Islet of Langerhans (tissue), 1 donor: ENCODE data around the gene ZNF444.

Experiments
- FAIRE-seq: peaks from one replicate; lab custom pipeline; 2011; peaks lifted over from hg19 to GRCh38; lab: Jason Lieb, UNC

The ZNF444 gene

DNA sequence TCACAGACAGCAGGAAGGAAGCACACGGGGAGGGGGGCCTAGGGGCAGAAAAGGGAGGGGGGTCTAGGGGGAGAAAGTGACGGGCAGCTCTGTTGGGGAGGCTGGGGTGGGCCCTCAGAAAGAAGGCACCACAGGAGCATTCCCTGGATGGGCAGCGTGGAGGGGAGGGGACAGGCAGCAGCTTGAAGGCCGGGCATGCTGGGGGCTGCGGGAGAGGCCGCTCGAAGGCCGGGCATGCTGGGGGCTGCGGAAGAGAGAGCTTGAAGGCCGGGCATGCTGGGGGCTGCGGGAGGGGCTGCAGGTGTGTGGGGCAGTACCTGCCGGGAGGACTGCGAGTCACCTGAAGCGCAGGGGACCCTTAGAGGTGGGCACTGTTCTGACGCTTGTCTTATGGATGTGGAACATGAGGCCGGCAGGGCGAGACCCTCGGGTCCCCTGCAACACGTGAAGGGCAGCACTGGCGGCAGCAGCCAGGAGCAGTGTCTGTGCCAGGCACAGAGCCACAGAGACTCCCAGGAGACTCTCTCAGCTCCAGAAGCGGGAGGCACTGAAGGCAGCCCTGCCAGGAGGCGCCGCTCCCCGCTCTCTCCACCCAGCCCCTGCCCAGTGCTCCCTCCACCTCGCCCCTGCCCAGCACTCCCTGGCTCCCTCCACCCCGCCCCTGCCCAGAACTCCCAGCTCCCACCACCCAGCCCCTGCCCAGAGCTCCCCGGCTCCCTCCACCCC lies 33.3 kb upstream of the ZNF444 start:
- FAIRE-seq, result no peak

DNA sequence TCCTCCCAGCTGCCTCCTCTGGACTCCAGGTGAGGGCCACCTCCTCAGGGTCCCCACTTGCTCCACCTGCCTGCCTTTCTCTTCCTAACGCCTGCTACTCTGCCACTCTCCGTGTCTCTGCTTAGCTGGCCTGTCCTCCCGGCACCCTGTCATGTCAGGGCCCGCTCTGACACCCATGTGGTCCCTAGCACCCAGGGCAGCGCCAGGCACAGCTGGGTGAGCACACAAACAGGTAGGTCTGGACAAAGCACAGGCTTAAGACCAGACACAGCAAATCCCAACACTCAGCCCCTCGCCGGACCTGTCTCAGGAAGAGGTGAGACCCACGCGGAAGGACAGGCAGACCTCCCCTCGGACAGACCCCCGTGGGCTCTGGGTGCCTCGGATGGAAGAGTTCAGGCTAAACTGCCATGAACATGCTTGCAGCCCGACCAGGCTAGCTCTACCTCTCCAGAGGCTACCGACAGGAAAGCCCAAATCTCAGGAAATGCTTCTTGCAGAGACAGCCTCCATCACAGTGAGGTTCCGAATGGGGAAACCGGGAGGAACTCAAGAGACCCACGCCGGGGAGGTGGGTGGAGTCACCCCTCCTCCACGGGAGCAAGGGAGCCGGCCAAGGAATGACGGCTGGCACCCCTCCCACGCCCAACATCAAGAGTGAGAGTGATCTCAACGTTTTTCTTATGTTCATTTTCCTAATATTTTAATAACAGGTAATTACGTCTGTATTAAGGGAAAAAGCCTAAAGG lies 32.5 kb upstream of the ZNF444 start:
- FAIRE-seq, result no peak

DNA sequence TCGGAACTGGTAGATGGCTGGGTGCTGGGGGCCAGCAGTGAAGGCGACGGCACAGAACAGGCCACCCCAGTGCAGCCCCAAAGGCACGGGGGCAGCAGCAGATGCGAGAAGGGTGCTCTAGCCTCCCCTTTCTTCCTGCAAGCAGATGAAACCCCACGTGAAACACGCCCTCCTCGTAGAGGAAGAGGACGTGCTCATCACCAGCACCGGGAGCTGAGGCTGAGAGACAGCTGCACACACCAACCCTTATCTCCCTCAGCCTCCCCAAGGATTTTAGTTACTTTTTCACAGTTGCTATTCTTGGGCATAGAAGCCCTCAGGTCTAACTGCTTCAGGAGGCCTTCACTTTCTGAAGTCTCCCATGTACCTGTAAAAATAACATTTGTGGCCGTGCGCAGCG lies 31.9 kb upstream of the ZNF444 start:
- FAIRE-seq, result no peak

DNA sequence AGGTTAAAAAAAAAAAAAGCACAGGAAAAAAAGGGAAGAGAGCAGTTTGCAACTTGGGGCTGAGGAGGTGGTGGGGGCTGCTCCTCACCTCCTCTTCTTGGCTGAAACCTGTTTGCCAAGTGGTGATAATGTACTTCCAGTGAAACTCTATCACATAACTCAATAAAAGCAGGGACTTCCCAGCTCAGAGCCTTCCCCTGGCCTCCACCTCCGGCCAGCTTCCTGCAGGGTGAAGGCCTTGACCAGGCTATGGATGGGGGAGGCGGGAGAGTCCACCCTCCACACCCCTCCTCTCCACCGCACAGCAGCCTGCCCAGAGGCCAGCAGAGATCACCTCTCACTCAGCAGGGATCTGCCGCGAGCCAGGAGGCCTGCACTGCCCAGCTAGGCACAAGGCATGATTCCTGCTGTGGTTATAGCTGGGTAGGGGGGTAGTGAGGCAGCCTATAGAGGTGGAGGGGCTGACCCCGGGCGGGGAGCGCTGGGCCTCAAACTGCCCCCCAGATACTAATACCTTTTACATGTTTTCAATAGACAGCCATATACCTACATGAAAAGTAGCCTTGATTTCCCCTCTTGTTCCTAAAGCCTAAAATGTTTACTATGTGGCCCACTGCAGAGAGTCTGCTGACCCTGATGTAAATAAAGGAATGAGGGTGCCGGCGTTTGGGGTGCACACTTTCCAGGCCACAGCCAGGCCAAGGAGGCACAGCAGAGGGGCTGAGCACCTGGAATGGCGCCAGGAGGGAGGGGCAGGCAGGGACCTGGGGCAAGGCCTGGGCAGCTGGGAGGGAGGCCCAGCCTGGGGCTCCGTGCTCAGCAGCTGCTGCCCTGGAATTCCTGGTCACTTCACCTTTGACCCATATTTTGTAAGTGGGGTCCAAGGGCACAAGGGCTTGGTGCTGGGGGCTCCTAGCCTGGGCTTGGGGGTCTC lies 30.3 kb upstream of the ZNF444 start:
- no peak for FAIRE-seq

DNA sequence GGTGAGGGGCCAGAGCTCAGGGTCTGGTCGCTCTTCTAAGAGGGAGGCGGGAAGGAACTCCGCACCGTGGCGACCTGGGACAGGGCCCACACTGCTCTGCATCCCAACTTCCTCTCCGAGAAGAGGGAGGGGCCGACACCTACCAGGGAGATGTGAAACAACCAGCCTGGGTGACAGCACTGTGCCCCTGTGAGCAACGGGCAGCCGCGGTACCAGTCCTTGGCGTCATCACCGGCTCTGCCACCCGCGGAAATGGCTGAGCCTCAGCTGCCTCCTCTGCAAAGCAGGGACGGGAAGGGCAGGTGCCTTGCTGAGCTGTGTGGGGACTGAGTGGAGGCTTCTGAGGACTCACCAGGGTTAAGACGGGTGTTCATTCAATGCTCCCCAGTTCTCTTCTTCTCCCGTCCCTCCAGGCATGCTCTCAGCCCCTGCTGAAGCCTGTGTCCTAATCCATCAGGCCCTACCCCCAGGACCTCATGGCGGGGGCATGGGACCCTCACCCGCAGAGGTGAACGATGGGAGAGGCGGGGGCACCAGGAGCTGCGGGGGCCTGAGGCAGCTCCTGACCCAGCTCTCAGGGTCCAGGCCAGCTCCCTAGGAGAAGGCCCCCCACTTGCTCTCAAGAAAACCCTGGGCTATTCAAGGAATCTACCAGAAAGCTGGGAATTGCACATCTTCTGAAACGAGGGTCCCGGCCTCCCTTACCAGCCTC lies 29.3 kb upstream of the ZNF444 start:
- FAIRE-seq, result no peak

DNA sequence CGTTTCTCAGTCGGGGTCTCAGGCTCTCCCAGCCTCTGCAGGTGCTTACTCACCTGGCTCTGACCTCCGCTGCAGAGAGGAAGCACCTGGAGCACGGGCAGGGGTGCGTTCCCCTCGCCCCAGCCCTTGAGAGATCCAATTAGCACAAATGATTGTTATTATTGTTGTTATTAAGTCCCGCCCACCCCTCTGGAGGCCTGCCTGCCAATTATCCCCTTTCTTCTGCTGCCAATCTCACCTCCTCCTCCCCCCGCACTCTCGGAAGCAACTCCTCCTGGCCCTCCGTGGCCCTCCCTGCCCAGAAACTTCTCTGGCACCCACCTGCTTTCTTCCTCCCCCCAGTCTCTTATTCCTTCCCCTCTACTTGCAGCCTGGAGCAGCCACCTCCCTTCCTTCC lies 28.8 kb upstream of the ZNF444 start:
- FAIRE-seq, result no peak

DNA sequence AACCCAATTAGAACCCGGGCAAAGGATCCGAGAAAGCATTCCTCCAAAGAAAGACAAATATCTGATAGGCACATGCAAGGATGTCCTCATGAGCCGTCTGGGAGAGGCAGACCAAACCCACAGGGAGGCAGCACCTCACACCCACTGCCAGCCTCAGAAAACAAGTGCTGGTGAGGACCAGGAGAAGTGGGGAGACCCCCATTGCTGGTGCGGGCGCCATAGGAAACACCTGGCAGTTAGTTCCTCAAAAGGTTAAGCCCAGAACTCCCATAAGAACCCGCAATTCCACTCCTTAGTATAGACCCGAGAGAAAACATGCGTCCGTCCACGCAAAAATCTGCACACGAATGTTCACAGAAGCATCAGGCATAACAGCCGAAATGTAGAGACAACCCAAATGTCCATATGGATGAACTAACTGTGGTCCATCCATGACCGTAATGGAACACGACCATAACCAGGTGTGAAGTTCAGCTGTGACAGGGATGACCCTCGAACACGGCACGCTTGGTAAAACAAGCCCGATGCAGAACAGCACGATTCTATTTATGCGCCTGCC lies 27.9 kb upstream of the ZNF444 start:
- no peak for FAIRE-seq

DNA sequence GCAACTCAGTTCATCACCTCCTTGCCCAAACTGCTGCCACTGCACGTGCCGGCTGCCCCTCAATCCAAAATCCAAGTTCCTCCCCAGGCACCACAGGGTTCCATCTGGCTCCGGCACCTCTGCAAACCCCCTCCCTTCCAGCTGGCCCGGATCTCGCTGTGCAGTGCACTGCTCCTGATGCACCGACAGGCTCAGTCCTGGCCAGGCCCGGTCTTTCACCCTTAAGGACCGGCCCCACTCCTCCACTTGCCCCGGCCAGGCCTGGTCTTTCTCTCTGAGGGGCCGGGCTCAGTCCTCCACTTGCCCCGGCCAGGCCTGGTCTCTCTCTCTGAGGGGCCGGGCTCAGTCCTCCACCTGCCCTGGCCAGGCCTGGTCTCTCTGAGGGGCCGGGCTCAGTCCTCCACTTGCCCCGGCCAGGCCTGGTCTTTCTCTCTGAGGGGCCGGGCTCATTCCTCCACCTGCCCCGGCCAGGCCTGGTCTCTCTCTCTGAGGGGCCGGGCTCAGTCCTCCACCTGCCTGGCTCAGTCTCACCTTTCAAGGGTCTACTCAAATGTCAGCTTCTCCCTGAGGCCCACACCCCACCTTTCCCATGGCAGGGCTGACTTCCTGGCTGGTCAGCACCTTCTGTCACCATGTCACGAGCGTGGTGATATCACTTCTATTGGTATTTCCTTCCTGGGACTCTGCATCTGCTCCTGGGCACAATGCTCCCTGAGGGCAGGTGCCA lies 26.9 kb upstream of the ZNF444 start:
- FAIRE-seq, result no peak

DNA sequence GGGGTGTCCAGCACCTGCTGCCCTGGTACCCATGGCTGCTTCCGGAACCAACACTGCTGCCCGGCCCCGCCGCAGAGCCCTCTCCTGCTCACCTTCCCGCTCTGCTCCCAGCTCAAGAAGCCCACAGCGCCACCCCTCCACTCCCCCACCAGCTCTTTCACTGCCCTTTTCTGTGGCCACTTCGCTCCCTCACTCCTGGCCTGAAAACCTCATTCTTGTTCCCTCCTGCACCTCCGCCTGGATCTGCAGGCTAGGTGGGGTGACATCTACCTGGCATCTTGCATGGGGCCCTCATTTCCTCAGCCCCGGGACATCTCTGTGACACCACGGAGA lies 26.3 kb upstream of the ZNF444 start:
- no peak for FAIRE-seq

DNA sequence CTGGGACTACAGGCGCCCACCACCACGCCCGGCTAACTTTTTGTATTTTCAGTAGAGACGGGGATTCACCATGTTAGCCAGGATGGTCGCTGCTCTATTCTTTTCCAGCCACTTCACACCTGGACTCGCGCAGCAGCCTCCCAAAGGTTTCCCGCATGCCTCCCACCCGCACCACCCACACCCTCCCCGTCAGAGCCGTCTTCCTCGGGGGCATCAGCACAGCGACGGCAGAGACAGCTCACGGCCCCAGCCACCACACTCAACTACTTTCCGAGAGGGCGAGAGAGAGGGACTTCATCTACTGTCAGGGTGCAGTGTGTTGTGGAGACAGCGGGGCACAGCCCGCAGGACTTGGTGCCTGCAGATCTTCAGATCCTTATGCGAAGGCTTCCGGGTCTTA lies 25.6 kb upstream of the ZNF444 start:
- FAIRE-seq, result no peak

DNA sequence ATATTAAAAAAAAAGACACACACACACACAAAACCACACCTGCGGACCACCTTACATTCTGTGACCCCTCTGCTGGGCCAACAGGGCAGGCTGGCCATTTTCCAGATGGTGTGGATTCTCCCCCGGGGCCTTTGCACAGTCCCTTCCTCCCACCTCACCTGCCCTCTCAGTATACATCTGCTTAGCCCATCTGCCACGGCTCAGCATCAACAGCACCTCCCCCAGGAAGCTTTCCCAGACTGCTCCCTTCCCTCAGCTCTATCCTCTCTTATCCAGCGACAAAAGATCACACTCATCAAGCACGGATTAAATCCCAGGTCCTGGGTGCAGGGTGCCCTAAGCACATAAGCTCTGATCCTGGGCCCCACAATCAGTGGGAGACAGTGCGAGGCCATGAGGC lies 24.5 kb upstream of the ZNF444 start:
- FAIRE-seq, result no peak

DNA sequence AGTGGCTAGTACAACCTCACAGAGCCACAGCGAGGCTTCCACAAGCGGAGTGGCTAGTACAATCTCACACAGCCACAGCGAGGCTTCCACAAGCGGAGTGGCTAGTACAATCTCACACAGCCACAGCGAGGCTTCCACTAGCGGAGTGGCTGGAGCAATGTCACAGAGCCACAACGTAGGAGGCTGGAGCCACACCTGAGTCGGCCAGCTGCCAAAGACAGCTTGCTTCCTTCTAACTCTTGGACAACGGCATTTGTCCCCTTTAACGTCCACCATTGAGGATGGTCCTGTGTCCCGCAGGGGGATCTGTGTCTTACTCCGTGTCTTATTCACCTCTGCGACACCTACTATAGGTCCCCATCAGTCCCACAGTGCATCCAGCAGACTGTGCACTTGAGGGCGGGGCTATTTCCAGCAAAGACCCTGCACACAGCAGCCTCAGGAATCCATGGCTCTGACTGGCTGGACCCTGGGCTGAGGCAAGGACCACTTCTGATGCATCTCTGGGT lies 23.7 kb upstream of the ZNF444 start:
- no peak for FAIRE-seq

DNA sequence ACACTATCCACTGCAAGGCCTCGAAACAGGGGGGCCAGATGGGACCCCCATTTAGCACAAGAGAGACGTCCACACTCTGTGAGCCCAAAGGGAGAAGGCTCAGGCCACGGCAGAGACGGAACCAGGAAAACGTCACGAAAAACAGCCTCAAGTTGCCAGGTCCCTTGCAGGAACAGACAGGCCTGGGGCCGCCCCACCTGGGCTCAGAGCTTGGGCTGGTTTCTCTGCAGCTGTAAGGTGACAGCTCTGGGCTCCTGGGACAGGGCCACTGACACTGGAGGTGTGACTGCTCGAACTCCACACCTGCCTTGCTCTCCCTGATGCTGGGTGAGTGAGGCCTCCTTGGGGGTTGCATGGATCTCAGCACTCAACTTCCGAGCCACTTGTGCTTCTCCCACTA lies 23.2 kb upstream of the ZNF444 start:
- no peak for FAIRE-seq

DNA sequence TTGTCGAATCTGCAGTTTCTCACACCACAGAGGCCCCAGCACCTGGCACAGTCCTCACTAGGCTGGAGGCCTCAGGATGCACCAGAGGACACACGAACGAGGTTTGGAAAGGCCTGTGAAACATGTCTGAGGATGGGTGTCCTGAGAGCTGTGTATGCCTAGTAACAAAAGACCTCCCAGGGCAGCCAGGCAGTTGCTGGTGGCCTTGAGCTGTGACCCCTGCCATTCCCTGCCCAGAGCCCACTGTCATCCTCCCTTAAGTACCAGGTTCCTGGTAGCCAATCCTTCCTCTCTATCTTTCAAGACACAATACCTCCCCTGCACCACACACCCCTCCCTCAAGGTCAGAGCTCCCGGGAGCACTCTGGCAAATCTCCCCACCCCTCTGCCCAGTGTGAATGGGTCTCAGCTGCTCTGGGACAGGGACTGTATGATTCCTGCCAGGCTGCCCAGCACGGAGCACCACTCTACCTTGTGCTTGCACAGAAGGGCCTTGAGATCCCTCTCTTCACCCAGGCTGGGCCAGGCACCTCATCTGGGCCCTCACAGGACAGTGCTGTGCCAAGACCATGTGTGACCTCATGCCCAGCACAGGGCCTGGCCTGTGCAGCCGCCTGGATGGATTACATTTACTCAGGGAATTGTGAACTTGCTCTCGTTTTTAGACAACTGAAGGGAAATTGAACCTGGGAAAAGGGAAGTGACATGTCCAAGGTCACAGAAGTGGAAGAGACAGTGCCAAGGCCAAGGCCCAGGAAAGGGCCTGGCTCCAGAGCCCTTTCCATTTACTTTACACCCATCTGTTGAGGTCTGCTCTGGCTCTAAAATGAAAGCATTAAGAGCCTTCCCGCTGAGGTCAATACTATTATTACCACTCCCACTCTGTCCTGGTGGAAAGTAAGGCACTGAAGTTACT lies 22.2 kb upstream of the ZNF444 start:
- no peak for FAIRE-seq

DNA sequence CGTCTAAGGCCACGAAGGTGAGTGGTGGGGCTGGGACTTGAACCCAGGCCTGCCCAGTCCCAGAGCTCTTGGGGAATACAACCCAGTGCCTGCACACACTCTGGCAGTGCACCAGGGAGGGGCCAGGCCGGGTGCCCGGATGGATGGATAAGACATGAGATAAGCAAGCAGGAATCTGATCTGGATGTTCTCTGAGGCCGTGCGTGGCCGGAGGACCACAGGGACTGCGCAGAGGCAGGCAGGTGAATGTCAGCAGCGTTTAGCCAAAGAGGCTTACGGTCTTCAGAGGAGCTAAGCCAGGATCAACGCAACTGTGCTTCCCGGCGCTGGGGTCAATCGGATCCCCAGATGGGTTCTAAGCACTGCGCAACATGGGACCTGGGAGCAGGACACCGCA lies 21.5 kb upstream of the ZNF444 start:
- no peak for FAIRE-seq

DNA sequence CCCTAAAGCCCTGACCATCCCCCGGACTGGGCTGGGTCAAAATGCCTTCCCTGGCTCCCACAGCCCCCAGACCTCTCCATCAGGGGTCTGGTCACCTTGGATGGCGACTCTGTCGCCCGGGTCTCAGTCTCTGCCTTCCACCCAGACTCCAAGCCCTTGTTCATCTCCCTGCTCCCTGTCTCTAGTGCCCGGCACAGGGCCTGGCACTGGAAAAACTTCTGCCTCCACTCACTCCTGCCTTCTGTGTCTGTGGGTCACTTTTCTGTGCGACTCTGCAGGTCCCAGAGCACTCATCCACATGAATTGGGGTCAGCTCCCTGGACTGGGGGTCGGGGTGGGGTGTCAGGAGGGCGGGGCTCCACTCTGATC lies 21.1 kb upstream of the ZNF444 start:
- FAIRE-seq, result no peak

DNA sequence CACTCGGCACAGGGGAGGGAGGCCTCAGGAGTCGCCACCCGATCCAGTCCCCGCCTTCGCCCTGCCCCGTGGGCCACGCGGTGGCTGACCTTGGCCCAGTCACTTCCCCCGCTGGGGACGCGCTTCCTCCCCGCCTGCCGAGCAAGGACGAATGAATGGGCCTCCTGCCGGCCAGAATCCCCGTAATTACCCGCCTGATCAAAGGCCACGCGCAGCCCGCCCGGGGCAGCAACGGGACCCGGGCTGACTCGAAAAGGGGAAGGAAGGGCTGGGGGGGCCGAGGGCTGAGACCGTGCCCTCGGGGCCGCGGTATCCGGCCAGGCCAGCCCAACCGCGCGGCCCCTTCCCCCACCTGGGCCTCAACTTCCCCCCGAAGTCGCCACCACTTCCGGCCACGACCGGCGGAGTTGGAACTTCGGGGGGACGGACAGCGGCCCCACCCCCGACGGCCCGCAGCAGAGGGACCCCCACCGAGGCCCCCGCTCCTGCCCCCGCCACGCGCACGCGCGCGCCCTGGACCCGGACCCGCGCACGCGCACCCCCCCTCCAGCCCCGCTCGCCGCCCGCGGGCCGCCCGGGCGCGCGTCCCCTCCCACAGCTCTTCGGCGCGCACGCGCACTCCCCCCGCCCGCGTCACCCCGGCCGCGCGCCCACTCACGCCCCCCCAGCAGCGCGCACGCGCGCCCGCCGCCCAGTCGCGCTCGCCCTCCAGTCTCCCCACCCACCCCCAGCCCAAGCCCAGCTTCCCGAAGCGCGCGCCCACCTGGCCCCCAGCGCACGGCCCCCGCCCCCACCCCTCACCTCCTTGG lies 20.5 kb upstream of the ZNF444 start:
- FAIRE-seq, result no peak

DNA sequence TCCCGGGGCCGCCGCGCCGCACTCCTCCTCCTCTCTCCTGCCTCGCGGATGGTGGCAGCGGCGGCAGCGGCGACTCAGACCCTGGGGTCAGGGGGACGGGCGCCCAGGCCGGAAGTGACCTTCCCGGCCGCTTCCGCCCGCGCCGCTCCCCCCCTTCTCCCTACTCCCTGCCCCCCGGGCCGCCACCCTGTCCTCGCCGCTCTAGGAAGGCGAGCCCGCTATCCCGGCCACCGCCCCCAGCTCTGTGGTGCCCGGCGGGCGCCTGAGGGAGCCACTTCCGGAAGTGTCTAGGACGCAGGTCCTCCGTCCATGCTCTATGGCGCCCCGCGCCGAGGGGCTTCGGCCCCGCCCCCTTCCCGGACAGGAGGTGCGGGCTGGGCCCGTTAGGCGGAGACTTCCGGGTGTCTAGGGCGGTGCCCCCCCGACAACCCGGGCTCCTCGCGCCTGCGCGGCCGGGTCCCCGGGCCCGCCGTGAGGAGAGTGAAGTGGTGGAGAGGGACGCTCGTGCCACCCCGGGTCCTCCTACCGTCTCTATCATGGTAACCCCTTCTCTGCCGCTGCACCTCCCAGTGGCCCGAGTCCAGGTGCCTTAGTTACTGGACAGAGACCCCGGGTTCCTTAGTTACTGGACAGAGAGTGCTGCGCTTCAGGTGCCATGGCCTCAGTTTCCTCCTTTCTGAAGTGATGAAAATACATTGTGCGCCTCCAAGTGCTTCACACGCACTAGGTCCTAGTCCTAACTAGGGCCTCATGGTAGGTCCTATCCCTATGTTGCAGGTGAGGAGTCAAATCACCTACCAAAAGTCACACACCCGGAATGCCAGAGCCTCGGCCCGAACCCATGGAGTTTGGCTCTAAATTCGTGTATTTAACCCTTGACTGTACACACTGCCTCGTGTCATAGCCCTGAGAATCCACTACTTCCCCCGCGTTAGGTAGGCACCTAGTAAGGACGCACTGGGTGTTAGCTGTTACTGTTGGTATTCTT lies 19.6 kb upstream of the ZNF444 start, which contains the start of gene ZNF787:
ZNF787 (minus strand) TSS at position 116 of the 988 bp plus-strand sequence. CDS start 18,078 bp downstream, outside the sequence.
- FAIRE-seq, result no peak
